ENCODE results near the gene E2F8. TPM values are rescaled to one million over a fixed set of nuclear protein-coding genes. Genes with fewer than 3 reads are reported as not detected.

Gene E2F8
- total RNA-seq, 4 donors from 2014 or later: 0.64 to 1.2 (median 1.2) TPM; not detected in 1

- TF ChIP-seq EP300 (IDR thresholded peaks at IDR 0.05; ENCODE audit: low read depth) (no peak), CTCF (IDR thresholded peaks at IDR 0.05) (no peak), POLR2AphosphoS5 (IDR thresholded peaks at IDR 0.05) (no peak), POLR2A (IDR thresholded peaks at IDR 0.05) (no peak)
- no peaks in the 10 kb centered on the region for H3K36me3 ChIP-seq
- in situ Hi-C loops (cut with MboI; ENCODE audit: low pct_ligation_motif_present in 1 of 4, low pct_unique_long_range_greater_than_20kb in 1 of 4, low sequenced_read_pairs in 3 of 4): no loop called here
- peak overlapping the region in 2 of 4 donors; percentile 4 to 79 for H3K27ac ChIP-seq
- intact Hi-C loops (cut with DNase I; ENCODE audit: low total_unique reads): no loop called here
- H3K27me3 ChIP-seq: peaks cover 41% of the 10 kb centered on the region
- no peak for DNase-seq
- no peak overlapping the region for H3K4me3 ChIP-seq
- 57% methylated on average over 2 of the region's 2 CpGs; no CpG with 5 or more reads in 1 of the 2 donors for WGBS, 2 donors (ENCODE audit: low coverage in 1 of 2)
- H3K4me1 ChIP-seq: peaks cover 13 to 42% (median 34%) of the 10 kb centered on the region in 4 donors
- no peaks in the 10 kb centered on the region for H3K9me3 ChIP-seq
Observed at GRCh38 chr11:19244621-19245020, 3.9 kb upstream of the E2F8 start.

GRCh38 chr11:19244084-19244483, 3.3 kb upstream of the E2F8 start:
- peaks cover 46% of the 10 kb centered on the region for H3K27me3 ChIP-seq
- H3K4me1 ChIP-seq: peaks cover 13 to 42% (median 34%) of the 10 kb centered on the region in 4 donors
- peak; percentile 35 for DNase-seq
- H3K27ac ChIP-seq: peak overlapping the region in 2 of 4 donors; percentile 4 to 79
- no peak for TF ChIP-seq CTCF (IDR thresholded peaks at IDR 0.05)
- TF ChIP-seq POLR2AphosphoS5 (IDR thresholded peaks at IDR 0.05): no peak
- no peak for TF ChIP-seq POLR2A (IDR thresholded peaks at IDR 0.05)
- no peaks in the 10 kb centered on the region for H3K9me3 ChIP-seq
- in situ Hi-C loops (cut with MboI; ENCODE audit: low pct_ligation_motif_present in 1 of 4, low pct_unique_long_range_greater_than_20kb in 1 of 4, low sequenced_read_pairs in 3 of 4): no loop called here
- H3K36me3 ChIP-seq: no peaks in the 10 kb centered on the region
- intact Hi-C loops (cut with DNase I; ENCODE audit: low total_unique reads): no loop called here
- no peak overlapping the region for H3K4me3 ChIP-seq
- 56 to 63% methylated on average over 6 of the region's 6 CpGs for WGBS, 2 donors (ENCODE audit: low coverage in 1 of 2)

- H3K27ac ChIP-seq: peak overlapping the region in 1 of 4 donors; percentile 79
- peaks cover 13 to 46% (median 34%) of the 10 kb centered on the region in 4 donors for H3K4me1 ChIP-seq
- intact Hi-C loops (cut with DNase I; ENCODE audit: low total_unique reads) (no loop called here), in situ Hi-C loops (cut with MboI; ENCODE audit: low pct_ligation_motif_present in 1 of 4, low pct_unique_long_range_greater_than_20kb in 1 of 4, low sequenced_read_pairs in 3 of 4) (no loop called here)
- H3K4me3 ChIP-seq: no peak overlapping the region
- H3K27me3 ChIP-seq: peaks cover 51% of the 10 kb centered on the region
- no peaks in the 10 kb centered on the region for H3K9me3 ChIP-seq
- H3K36me3 ChIP-seq: no peaks in the 10 kb centered on the region
- no peak for TF ChIP-seq CTCF (IDR thresholded peaks at IDR 0.05)
- TF ChIP-seq POLR2AphosphoS5 (IDR thresholded peaks at IDR 0.05): no peak
- TF ChIP-seq POLR2A (IDR thresholded peaks at IDR 0.05): no peak
- TF ChIP-seq EP300 (IDR thresholded peaks at IDR 0.05; ENCODE audit: low read depth): no peak
- no peak for DNase-seq
Observed at GRCh38 chr11:19243613-19244012, 2.9 kb upstream of the E2F8 start.

GRCh38 chr11:19243143-19243542, 2.4 kb upstream of the E2F8 start:
- WGBS, 2 donors (ENCODE audit: low coverage in 1 of 2): 34 to 53% methylated on average over 4 to 5 of the region's 5 CpGs
- no peak for TF ChIP-seq POLR2A (IDR thresholded peaks at IDR 0.05)
- no peak for TF ChIP-seq POLR2AphosphoS5 (IDR thresholded peaks at IDR 0.05)
- TF ChIP-seq EP300 (IDR thresholded peaks at IDR 0.05; ENCODE audit: low read depth): no peak
- no peak for TF ChIP-seq CTCF (IDR thresholded peaks at IDR 0.05)
- Histone ChIP-seq H3K36me3 (no peaks in the 10 kb centered on the region), H3K27me3 (peaks cover 53% of the 10 kb centered on the region), H3K27ac (peak overlapping the region in 1 of 4 donors; percentile 79), H3K9me3 (no peaks in the 10 kb centered on the region), H3K4me1 (peaks cover 13 to 50% (median 34%) of the 10 kb centered on the region in 4 donors), H3K4me3 (no peak overlapping the region)
- intact Hi-C loops (cut with DNase I; ENCODE audit: low total_unique reads) (no loop called here), in situ Hi-C loops (cut with MboI; ENCODE audit: low pct_ligation_motif_present in 1 of 4, low pct_unique_long_range_greater_than_20kb in 1 of 4, low sequenced_read_pairs in 3 of 4) (no loop called here)
- no peak for DNase-seq
